NB4 (cell line): ENCODE measurements around the gene OPA1.

Experiments
- DNase-seq: peaks from one replicate; pipeline ENCODE4 v3.0.0; 2010; ENCODE audit warnings: low read depth
- H3K4me3 ChIP-seq: one replicate; pipeline ENCODE4 v1.5.1; 2011; ENCODE audit warnings: mild to moderate bottlenecking, low read depth, low read length, moderate library complexity
- MYC ChIP-seq: IDR thresholded peaks from 2 replicates; pipeline ENCODE4 v1.6.1; 2011; ENCODE audit warnings: low read depth, low read length
- POLR2A ChIP-seq: IDR thresholded peaks from 2 replicates; pipeline ENCODE4 v1.6.1; 2011; ENCODE audit warnings: mild to moderate bottlenecking; ENCODE audit not compliant: insufficient read length; ENCODE audit errors: extremely low read depth
- TF ChIP-seq, protein P1 (sequence below): IDR thresholded peaks from one replicate; pipeline ENCODE4 v1.5.1; 2012; ENCODE audit warnings: low read depth, low read length
- TF ChIP-seq, protein P2 (sequence below): IDR thresholded peaks from 2 replicates; pipeline ENCODE4 v1.6.1; 2011; ENCODE audit warnings: low read depth, low read length

OPA1 gene

DNA sequence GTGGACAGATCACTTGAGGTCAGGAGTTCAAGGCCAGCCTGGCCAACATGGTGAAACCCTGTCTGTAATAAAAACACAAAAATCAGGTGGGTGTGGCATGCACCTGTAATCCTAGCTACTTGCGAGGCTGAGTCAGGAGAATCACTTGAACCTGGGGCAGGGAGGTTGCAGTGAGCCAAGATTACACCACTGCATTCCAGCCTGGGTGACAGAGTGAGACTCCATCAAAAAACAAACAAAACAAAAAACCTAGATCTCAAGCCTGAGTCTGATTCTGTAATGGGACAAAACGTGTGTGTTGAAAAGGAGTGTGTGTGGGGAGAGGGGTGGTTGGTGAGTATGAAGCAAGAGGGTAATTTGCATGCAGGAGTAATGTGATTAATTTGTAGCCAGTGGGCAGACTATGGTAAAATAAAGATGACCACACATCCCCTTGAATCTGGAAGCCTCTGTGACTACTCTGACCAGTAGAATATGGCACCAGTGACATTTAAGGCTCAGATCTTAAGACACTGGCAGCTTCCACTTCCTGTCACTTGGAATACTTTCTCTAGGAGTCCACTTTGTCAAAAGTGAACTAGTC, 18.4 kb upstream of the OPA1 start:
- TF ChIP-seq, protein P1, sequence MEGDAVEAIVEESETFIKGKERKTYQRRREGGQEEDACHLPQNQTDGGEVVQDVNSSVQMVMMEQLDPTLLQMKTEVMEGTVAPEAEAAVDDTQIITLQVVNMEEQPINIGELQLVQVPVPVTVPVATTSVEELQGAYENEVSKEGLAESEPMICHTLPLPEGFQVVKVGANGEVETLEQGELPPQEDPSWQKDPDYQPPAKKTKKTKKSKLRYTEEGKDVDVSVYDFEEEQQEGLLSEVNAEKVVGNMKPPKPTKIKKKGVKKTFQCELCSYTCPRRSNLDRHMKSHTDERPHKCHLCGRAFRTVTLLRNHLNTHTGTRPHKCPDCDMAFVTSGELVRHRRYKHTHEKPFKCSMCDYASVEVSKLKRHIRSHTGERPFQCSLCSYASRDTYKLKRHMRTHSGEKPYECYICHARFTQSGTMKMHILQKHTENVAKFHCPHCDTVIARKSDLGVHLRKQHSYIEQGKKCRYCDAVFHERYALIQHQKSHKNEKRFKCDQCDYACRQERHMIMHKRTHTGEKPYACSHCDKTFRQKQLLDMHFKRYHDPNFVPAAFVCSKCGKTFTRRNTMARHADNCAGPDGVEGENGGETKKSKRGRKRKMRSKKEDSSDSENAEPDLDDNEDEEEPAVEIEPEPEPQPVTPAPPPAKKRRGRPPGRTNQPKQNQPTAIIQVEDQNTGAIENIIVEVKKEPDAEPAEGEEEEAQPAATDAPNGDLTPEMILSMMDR = no peak
- TF ChIP-seq MYC (no peak), POLR2A (no peak)
- TF ChIP-seq, protein P2, sequence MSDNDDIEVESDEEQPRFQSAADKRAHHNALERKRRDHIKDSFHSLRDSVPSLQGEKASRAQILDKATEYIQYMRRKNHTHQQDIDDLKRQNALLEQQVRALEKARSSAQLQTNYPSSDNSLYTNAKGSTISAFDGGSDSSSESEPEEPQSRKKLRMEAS = no peak
- DNase-seq = no peak
- H3K4me3 ChIP-seq = no peak overlapping the region

DNA sequence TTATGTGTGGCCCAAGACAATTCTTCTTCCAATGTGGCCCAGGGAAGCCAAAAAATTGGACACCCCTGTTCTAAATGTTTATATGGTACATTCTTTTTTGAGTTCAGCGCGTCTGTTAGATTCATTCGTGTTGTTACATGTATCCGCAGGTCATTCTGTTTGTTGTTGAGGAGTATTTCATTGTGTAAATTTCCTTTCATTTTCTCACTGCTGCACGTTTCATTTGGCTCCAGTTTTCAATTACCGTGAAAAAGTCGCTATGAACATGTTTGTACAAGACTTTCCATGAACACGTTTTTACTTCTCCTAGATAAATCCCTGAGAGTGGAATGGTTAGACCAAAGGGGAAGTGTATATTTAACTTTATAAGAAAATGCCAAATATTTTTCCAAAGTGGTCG, 7.5 kb upstream of the OPA1 start:
- no peak overlapping the region for H3K4me3 ChIP-seq
- TF ChIP-seq MYC = no peak
- TF ChIP-seq, protein P2 = no peak
- TF ChIP-seq, protein P1 = no peak
- no peak for TF ChIP-seq POLR2A
- no peak for DNase-seq

- DNase-seq = no peak
These were observed 6.5 kb upstream of the OPA1 start for GRCh38 chr3:193586526-193586925.

DNA sequence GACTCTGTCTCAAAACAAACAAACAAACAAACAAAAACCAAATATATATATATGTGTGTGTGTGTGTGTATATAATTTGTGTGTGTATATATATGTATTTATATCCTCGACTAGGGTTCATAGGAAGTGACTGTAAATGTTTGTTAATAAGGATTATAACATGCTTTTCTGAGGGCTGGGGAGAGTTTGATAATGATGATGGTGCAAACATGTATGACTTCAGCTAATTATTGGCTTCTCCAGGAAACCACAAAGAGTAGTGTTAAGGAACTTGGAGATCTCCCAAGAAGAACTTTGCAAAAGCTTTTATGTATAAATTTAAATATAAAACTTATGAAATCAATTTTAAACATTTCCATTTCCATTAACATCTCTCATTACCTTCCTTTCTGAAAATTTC, 3.9 kb upstream of the OPA1 start:
- H3K4me3 ChIP-seq = no peak overlapping the region
- no peak for DNase-seq
- TF ChIP-seq MYC (no peak), POLR2A (no peak)
- TF ChIP-seq, protein P1 = no peak
- TF ChIP-seq, protein P2 = no peak

More at GRCh38 chr3:193586526-193586925, 6.5 kb upstream of the OPA1 start:
- TF ChIP-seq POLR2A (no peak), MYC (no peak)
- TF ChIP-seq, protein P1 = no peak
- TF ChIP-seq, protein P2 = no peak
- no peak overlapping the region for H3K4me3 ChIP-seq

GRCh38 chr3:193589616-193590015, 3.4 kb upstream of the OPA1 start:
- DNase-seq = no peak
- TF ChIP-seq, protein P1 = no peak
- TF ChIP-seq POLR2A (no peak), MYC (no peak)
- TF ChIP-seq, protein P2 = no peak
- H3K4me3 ChIP-seq = no peak overlapping the region
